Measurements from ENCODE around the gene WNT9A. TPM values are rescaled to one million over a fixed set of nuclear protein-coding genes. Genes with fewer than 3 reads are reported as not detected.

Gene WNT9A
- total and polyA plus RNA-seq, 4 donors, result 0.03 to 0.08 TPM; not detected in 2

DNA sequence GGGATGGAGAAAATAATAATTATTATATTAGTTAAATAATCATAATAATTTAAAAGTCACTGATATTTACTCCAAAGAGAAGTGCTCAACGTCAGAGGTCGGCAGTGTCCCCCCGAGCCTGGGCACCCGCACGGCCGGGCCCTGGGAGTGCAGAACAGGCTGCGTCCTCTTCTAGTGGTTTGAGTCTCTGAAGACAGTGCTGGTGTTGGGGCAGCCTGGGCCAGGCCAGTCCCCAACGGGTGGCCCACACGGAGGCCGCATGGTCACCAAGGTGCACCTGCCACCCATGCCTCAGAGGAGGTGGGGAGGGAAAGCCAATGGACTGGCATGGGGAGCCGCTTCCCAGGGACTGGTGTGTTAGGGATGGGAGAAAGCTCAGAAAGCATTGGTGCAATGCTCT is 27.3 kb downstream of the WNT9A start:
- H3K36me3 ChIP-seq (ENCODE audit: control insufficient read depth in 4 of 4, insufficient read depth in 3 of 4, low read depth in 1 of 4, low read length in 3 of 4), result no peaks in the 10 kb centered on the region
- TF ChIP-seq NR2F2 (IDR thresholded peaks at IDR 0.05), result no peak
- no peak for DNase-seq (ENCODE audit: low spot score)
- no peak overlapping the region for H3K9ac ChIP-seq (ENCODE audit: low read depth in 1 of 2, low read length in 2 of 2)
- 90% methylated on average over 11 of the region's 11 CpGs for WGBS
- no peak overlapping the region for H3K4me3 ChIP-seq (ENCODE audit: low read depth in 1 of 3, low read length in 3 of 3)
- H3K27ac ChIP-seq (ENCODE audit: low read depth in 1 of 2, low read length in 2 of 2), result no peak overlapping the region
- peaks cover 0 to 2% (median 0%) of the 10 kb centered on the region in 4 donors for H3K27me3 ChIP-seq (ENCODE audit: control insufficient read depth in 4 of 4, insufficient read depth in 4 of 4, low read length in 3 of 4)
- no peaks in the 10 kb centered on the region for H3K9me3 ChIP-seq (ENCODE audit: control insufficient read depth in 4 of 4, low read length in 3 of 4)
- no peaks in the 10 kb centered on the region for H3K4me1 ChIP-seq (ENCODE audit: control insufficient read depth in 4 of 4, insufficient read depth in 4 of 4, low read length in 3 of 4)

DNA sequence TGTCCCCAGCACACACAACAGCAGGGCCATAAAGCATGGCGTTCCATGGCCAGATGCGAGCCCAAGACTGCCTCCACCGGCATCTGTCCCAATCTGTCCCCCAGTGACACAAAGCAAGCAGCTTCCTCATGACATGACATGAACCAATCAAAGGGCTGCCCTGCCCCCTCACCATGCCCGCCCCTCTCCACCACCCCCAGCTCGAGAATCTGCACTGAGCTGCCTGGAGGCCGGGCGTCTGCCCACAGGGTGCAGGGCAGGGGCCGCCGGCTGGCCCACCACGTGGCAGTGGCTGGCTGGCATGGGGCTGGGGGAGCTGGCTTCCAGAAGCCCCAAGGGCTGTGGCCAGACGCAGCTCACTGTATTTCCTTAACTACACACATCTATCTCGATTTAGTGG is 27.8 kb downstream of the WNT9A start:
- no peak overlapping the region for H3K9ac ChIP-seq (ENCODE audit: low read depth in 1 of 2, low read length in 2 of 2)
- H3K27me3 ChIP-seq (ENCODE audit: control insufficient read depth in 4 of 4, insufficient read depth in 4 of 4, low read length in 3 of 4), result peaks cover 0 to 2% (median 0%) of the 10 kb centered on the region in 4 donors
- DNase-seq (ENCODE audit: low spot score), result no peak
- no peak overlapping the region for H3K27ac ChIP-seq (ENCODE audit: low read depth in 1 of 2, low read length in 2 of 2)
- no peak overlapping the region for H3K4me3 ChIP-seq (ENCODE audit: low read depth in 1 of 3, low read length in 3 of 3)
- no peaks in the 10 kb centered on the region for H3K9me3 ChIP-seq (ENCODE audit: control insufficient read depth in 4 of 4, low read length in 3 of 4)
- no peaks in the 10 kb centered on the region for H3K4me1 ChIP-seq (ENCODE audit: control insufficient read depth in 4 of 4, insufficient read depth in 4 of 4, low read length in 3 of 4)
- TF ChIP-seq GABPA (IDR thresholded peaks at IDR 0.05 in 1 of 2, conservative IDR thresholded peaks at IDR 0.05 in 1 of 2), result no peak
- TF ChIP-seq FOXA1 (IDR thresholded peaks at IDR 0.05), result no peak
- TF ChIP-seq, protein P1, sequence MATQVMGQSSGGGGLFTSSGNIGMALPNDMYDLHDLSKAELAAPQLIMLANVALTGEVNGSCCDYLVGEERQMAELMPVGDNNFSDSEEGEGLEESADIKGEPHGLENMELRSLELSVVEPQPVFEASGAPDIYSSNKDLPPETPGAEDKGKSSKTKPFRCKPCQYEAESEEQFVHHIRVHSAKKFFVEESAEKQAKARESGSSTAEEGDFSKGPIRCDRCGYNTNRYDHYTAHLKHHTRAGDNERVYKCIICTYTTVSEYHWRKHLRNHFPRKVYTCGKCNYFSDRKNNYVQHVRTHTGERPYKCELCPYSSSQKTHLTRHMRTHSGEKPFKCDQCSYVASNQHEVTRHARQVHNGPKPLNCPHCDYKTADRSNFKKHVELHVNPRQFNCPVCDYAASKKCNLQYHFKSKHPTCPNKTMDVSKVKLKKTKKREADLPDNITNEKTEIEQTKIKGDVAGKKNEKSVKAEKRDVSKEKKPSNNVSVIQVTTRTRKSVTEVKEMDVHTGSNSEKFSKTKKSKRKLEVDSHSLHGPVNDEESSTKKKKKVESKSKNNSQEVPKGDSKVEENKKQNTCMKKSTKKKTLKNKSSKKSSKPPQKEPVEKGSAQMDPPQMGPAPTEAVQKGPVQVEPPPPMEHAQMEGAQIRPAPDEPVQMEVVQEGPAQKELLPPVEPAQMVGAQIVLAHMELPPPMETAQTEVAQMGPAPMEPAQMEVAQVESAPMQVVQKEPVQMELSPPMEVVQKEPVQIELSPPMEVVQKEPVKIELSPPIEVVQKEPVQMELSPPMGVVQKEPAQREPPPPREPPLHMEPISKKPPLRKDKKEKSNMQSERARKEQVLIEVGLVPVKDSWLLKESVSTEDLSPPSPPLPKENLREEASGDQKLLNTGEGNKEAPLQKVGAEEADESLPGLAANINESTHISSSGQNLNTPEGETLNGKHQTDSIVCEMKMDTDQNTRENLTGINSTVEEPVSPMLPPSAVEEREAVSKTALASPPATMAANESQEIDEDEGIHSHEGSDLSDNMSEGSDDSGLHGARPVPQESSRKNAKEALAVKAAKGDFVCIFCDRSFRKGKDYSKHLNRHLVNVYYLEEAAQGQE (IDR thresholded peaks at IDR 0.05), result no peak
- TF ChIP-seq YY1 (IDR thresholded peaks at IDR 0.05), result no peak
- no peak for TF ChIP-seq HNF4G (IDR thresholded peaks at IDR 0.05)
- TF ChIP-seq, protein P2, sequence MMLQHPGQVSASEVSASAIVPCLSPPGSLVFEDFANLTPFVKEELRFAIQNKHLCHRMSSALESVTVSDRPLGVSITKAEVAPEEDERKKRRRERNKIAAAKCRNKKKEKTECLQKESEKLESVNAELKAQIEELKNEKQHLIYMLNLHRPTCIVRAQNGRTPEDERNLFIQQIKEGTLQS (IDR thresholded peaks at IDR 0.05), result no peak
- no peak for TF ChIP-seq SP1 (IDR thresholded peaks at IDR 0.05)
- TF ChIP-seq FOXA2 (IDR thresholded peaks at IDR 0.05), result no peak
- TF ChIP-seq, protein P3, sequence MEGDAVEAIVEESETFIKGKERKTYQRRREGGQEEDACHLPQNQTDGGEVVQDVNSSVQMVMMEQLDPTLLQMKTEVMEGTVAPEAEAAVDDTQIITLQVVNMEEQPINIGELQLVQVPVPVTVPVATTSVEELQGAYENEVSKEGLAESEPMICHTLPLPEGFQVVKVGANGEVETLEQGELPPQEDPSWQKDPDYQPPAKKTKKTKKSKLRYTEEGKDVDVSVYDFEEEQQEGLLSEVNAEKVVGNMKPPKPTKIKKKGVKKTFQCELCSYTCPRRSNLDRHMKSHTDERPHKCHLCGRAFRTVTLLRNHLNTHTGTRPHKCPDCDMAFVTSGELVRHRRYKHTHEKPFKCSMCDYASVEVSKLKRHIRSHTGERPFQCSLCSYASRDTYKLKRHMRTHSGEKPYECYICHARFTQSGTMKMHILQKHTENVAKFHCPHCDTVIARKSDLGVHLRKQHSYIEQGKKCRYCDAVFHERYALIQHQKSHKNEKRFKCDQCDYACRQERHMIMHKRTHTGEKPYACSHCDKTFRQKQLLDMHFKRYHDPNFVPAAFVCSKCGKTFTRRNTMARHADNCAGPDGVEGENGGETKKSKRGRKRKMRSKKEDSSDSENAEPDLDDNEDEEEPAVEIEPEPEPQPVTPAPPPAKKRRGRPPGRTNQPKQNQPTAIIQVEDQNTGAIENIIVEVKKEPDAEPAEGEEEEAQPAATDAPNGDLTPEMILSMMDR (IDR thresholded peaks at IDR 0.05; ENCODE audit: low read depth, low read length, missing input control), result no peak
- no peak for TF ChIP-seq EGR1 (IDR thresholded peaks at IDR 0.05; ENCODE audit: low read depth in 2 of 2)
- TF ChIP-seq, protein P4, sequence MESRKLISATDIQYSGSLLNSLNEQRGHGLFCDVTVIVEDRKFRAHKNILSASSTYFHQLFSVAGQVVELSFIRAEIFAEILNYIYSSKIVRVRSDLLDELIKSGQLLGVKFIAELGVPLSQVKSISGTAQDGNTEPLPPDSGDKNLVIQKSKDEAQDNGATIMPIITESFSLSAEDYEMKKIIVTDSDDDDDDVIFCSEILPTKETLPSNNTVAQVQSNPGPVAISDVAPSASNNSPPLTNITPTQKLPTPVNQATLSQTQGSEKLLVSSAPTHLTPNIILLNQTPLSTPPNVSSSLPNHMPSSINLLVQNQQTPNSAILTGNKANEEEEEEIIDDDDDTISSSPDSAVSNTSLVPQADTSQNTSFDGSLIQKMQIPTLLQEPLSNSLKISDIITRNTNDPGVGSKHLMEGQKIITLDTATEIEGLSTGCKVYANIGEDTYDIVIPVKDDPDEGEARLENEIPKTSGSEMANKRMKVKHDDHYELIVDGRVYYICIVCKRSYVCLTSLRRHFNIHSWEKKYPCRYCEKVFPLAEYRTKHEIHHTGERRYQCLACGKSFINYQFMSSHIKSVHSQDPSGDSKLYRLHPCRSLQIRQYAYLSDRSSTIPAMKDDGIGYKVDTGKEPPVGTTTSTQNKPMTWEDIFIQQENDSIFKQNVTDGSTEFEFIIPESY (IDR thresholded peaks at IDR 0.05), result no peak
- no peak for TF ChIP-seq HNF4A (conservative IDR thresholded peaks at IDR 0.05)
- no peak for TF ChIP-seq RAD21 (IDR thresholded peaks at IDR 0.05)
- TF ChIP-seq TAF1 (conservative IDR thresholded peaks at IDR 0.05), result no peak
- TF ChIP-seq JUND (IDR thresholded peaks at IDR 0.05), result no peak
- TF ChIP-seq, protein P5, sequence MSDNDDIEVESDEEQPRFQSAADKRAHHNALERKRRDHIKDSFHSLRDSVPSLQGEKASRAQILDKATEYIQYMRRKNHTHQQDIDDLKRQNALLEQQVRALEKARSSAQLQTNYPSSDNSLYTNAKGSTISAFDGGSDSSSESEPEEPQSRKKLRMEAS (IDR thresholded peaks at IDR 0.05), result no peak
- TF ChIP-seq NR2F2 (IDR thresholded peaks at IDR 0.05), result no peak
- 32% methylated on average over 12 of the region's 12 CpGs for WGBS
- no peaks in the 10 kb centered on the region for H3K36me3 ChIP-seq (ENCODE audit: control insufficient read depth in 4 of 4, insufficient read depth in 3 of 4, low read depth in 1 of 4, low read length in 3 of 4)
